ENCODE data around the gene MRPS30.
A peak's percentile ranks its signal among the peaks of the same experiment; 100 is the strongest.
"Not testable (repeated sequence)": the region's sequence is repeated elsewhere in the genome, so short reads cannot be mapped to it uniquely, and the experiment has no call there.

Gene MRPS30

GRCh38 chr5:44821164-44821563 is 12.4 kb downstream of the MRPS30 start:
- no peak for DNase-seq (ENCODE audit: low spot score)

- DNase-seq (ENCODE audit: low spot score) = not testable (repeated sequence)
Measured at GRCh38 chr5:44824662-44825061, 15.9 kb downstream of the MRPS30 start.

- DNase-seq (ENCODE audit: low spot score) = no peak
Measured at GRCh38 chr5:44827681-44828080, 18.9 kb downstream of the MRPS30 start.

DNA sequence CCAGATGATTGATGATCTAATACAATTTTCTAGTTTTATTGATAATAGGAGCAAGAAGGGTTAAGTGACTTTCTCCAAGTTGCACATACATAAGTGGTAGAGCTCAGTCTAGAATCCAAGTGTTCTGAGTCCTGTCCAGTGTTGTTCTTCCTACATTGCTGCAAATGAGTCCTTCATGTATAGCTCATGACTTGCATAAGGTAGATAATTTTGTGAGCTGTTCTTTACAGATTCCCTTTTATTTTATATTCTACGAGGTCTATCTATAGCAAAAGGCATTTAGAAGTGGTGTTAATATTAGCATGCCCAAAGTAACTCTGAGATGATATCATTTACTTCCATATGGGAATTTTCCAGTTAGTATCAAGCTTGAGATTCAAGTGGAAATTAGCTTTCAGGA is 20.0 kb downstream of the MRPS30 start:
- no peak for DNase-seq (ENCODE audit: low spot score)

DNA sequence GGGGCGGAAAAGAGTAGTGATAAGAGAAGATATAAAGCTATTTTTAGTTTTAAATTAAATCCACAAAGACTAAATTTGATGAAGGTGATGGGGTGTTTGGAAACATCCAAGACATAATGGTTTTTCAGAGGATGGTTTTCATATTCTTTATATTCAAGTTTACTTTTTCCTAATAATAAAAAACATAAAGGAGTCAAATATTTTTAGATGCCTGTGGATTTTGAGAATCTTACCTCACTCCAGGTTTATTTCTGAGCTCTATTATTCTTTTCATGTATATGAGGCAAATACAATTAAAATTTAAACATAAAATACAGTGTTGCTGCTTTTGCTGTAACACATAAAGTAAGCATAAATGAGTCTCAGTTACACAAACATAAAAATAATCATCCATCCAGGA is 22.2 kb downstream of the MRPS30 start:
- DNase-seq (ENCODE audit: low spot score) = no peak

DNA sequence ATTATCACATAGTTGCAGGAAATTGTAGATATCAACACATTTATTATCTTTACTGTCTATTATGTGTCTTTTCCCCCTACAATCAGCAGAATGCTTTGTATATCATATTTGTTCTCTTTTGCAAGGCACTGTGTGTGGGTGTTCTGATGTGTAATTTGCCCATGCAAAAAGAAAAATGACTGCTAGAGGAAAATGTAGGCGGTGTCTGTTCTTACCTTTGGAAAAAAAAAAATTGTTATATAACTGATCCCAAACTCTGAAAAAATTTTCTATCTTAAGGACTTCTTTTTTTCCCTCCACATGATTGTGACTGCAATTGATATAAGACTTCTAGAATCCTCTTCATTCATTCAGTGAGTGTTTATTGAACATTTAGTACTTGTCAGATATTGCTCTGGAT is 24.5 kb downstream of the MRPS30 start:
- DNase-seq (ENCODE audit: low spot score) = no peak

- DNase-seq (ENCODE audit: low spot score) = no peak
Measured at GRCh38 chr5:44835693-44836092, 26.9 kb downstream of the MRPS30 start.

GRCh38 chr5:44839018-44839681 is 30.4 kb downstream of the MRPS30 start:
- DNase-seq (ENCODE audit: low spot score) = no peak

GRCh38 chr5:44842496-44843282 is 33.9 kb downstream of the MRPS30 start:
- DNase-seq (ENCODE audit: low spot score) = no peak

- DNase-seq (ENCODE audit: low spot score) = no peak
Measured at GRCh38 chr5:44844744-44845143, 36.0 kb downstream of the MRPS30 start.

GRCh38 chr5:44845777-44846176 is 37.0 kb downstream of the MRPS30 start:
- no peak for DNase-seq (ENCODE audit: low spot score)

DNA sequence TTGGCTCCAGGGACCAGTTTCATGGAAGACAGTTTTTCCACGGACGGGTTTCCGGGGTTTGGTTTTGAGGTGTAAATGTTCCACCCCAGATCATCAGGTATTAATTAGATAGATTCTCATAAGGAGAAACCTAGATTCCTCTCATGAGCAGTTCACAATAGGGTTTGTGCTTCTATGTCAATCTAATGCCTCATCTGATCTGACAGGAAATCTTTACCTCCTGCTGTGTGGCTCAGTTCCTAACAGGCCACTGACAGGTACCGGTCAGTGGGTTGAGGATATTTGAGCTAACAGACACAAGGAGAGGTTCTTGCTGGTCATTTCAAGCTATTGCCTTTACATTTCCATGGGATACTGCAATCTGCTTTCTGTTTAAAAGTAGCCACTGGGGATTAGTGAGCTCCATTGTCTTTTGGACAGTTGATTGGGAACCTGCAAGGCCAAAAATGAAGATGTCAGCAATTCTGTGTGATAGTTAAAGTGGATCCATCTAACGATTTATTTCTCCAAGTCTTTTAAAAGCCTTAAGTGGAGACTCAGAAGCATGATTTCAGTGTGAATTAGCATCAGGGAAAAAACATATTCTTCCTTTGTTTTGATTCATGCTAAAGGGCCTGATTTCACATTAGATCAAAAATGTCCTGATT is 38.6 kb downstream of the MRPS30 start:
- DNase-seq (ENCODE audit: low spot score) = no peak

- DNase-seq (ENCODE audit: low spot score) = no peak
Measured at GRCh38 chr5:44860267-44860666, 51.5 kb downstream of the MRPS30 start.

- DNase-seq (ENCODE audit: low spot score) = peak; percentile 7
Measured at GRCh38 chr5:44862808-44863207, 54.1 kb downstream of the MRPS30 start.
